Epithelial cell of proximal tubule (primary cell): ENCODE results near the gene CNDP2. TPM values are rescaled to one million over a fixed set of nuclear protein-coding genes. Genes with fewer than 3 reads are reported as not detected.

Experiments used
- DNase-seq: peaks from one replicate; pipeline ENCODE4 v3.0.0-alpha.2; 2011; ENCODE audit warnings: low read depth
- H3K4me3 ChIP-seq: 2 replicates; pipeline ENCODE4 v1.5.1; 2011; ENCODE audit warnings: low read depth, mild to moderate bottlenecking, low read length
- total RNA-seq: library from RNA; depleted of rRNA; stranded (reverse); fragments of >200 nt; gene quantifications from 2 replicates; pipeline ENCODE4 v1.2.3, GENCODE V29; 2015
- TF ChIP-seq, protein P1 (sequence below): conservative IDR thresholded peaks from 2 replicates; pipeline ENCODE4 v1.5.1; 2012; ENCODE audit warnings: low read depth, mild to moderate bottlenecking, low read length

Gene CNDP2
- total RNA-seq, 1 donor from 2014 or later: 171 TPM

- TF ChIP-seq, protein P1, sequence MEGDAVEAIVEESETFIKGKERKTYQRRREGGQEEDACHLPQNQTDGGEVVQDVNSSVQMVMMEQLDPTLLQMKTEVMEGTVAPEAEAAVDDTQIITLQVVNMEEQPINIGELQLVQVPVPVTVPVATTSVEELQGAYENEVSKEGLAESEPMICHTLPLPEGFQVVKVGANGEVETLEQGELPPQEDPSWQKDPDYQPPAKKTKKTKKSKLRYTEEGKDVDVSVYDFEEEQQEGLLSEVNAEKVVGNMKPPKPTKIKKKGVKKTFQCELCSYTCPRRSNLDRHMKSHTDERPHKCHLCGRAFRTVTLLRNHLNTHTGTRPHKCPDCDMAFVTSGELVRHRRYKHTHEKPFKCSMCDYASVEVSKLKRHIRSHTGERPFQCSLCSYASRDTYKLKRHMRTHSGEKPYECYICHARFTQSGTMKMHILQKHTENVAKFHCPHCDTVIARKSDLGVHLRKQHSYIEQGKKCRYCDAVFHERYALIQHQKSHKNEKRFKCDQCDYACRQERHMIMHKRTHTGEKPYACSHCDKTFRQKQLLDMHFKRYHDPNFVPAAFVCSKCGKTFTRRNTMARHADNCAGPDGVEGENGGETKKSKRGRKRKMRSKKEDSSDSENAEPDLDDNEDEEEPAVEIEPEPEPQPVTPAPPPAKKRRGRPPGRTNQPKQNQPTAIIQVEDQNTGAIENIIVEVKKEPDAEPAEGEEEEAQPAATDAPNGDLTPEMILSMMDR: no peak
- H3K4me3 ChIP-seq: no peak overlapping the region
- no peak for DNase-seq
Observed at GRCh38 chr18:74567822-74568221, 71.7 kb downstream of the CNDP2 start.

DNA sequence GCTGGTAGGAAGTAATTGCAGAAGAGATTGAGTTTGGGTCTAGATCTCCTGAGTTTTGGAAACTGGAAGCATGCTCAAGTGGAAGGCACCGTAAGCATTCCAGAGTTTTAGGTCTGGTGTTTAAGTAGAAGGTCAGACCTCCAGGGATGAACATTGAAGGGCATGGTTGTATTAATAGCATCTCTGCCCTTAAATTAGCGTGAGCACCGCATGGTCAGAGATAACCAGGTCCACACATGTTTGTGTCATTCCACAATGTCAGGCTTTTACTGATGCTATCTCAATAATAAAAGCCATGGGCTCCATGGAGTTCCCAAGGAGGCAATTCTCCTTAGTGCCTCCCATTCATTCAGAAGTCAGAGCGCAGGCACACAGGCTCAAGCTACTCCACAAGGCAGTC is 73.2 kb downstream of the CNDP2 start:
- no peak for DNase-seq
- no peak overlapping the region for H3K4me3 ChIP-seq

DNA sequence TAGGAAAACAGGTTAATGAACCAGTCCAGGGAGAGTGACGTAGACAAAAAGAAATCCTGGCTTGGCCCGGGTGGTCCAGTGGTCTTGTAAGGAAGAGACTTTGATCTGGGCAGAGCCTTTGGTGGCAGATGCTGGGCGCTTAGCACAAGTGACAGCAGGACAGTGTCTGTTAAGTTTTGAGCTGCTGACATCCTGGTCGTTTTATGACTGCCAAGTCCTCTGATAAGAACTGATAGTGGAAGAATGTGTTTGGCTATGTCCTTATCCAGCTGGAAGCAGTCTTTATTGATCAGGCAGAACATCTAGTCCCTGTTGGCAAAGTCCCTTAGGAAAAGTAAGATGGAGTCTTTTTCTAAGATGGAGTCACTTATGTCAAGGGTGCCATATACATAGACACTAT is 74.1 kb downstream of the CNDP2 start:
- DNase-seq: no peak
- no peak overlapping the region for H3K4me3 ChIP-seq
- TF ChIP-seq, protein P1: no peak

More for the DNA sequence above, 73.2 kb downstream of the CNDP2 start:
- TF ChIP-seq, protein P1: no peak

DNA sequence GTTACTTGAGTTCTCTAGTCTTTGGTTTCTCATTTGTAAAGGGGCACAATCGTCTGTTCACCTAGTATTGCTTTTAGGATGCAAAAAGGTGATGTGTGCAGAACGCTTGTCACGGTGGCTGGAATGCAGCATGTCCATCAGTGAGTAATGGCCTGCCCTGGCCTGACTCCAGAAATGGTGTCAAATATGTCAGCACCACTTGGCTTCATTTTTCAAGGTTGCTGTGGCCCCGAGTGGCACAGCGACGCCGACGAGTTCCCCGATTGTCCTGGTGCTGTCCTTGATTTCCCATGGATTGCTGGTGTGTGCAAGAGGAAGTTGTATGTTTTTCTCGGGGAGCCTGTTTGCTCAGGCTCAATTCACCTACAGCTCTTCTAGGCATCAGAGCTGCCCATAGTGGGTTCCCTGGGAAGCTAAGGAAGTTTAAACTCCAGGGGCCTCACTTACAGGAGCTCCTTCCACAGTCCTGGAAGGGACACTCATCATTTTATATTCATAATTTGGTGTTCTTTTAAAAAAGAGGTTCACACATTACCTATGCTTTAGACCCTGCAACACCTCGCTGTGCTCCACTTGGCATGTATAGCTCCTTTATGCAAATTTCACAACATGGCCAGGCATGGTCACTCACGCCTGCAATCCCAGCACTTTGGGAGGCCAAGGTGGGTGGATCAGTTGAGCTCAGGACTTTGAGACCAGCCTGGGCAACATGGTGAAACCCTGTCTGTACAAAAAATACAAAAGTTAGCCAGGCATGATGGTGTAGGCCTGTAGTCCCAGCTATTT is 75.9 kb downstream of the CNDP2 start:
- TF ChIP-seq, protein P1: no peak
- no peak overlapping the region for H3K4me3 ChIP-seq
- no peak for DNase-seq

GRCh38 chr18:74573053-74573452 is 76.9 kb downstream of the CNDP2 start:
- no peak overlapping the region for H3K4me3 ChIP-seq
- DNase-seq: no peak
- TF ChIP-seq, protein P1: no peak

Other genes with a start within 250 kb of the CNDP2 start
- 91.3 and 140 TPM in 2 replicates for gene CYB5A, start 204.4 kb upstream of the CNDP2 start, total RNA-seq
- gene C18orf63, start 180.5 kb upstream of the CNDP2 start, total RNA-seq: not detected in 2 replicates
- not detected in 2 replicates for gene DIPK1C, start 39.1 kb upstream of the CNDP2 start, total RNA-seq
- gene CNDP1, start 38.1 kb downstream of the CNDP2 start, total RNA-seq: not detected in 2 replicates
- 3.0 and 4.9 TPM in 2 replicates for gene ZNF407, start 101.5 kb downstream of the CNDP2 start, total RNA-seq